GM12878 (cell line): ENCODE measurements around the gene NELL1. TPM values are rescaled to one million over a fixed set of nuclear protein-coding genes. Genes with fewer than 3 reads are reported as not detected.

ENCODE experiments used
- ATAC-seq: fragments of 200-7000 bp; cut with Tn5 transposase; 3 replicates; pipeline ENCODE4 v1.9.1; 2020; ENCODE audit warnings: mild to moderate bottlenecking, moderate library complexity
- BruUV-seq: library from RNA; stranded (reverse); fragments of 400-500 nt; replicated peaks from 2 replicates; lab custom pipeline; 2021; lab: Mats Ljungman, UMichigan
- CTCF ChIA-PET: fragments of 300-600 bp; sonication (Branson Sonifier 250); formaldehyde crosslinking; extraction: SDS; loops from one replicate; lab custom pipeline; 2021; ENCODE audit warnings: inconsistent platforms; lab: Yijun Ruan, JAX
- POLR2A ChIA-PET: fragments of 350-600 bp; formaldehyde crosslinking; extraction: SDS; loops from one replicate; lab custom pipeline; 2021; ENCODE audit warnings: inconsistent platforms; lab: Charles Lee
- RAD21 ChIA-PET: fragments of 300-600 bp; sonication (Branson Sonifier 250); formaldehyde crosslinking; loops from one replicate; lab custom pipeline; 2023; ENCODE audit warnings: antibody characterized with exemption; ENCODE audit not compliant: unreplicated experiment; lab: Charles Lee
- SMC1A ChIA-PET: fragments of 300-600 bp; sonication (Branson Sonifier 250); formaldehyde crosslinking; loops from one replicate; lab custom pipeline; 2023; ENCODE audit not compliant: unreplicated experiment, uncharacterized antibody; lab: Charles Lee
- DNase-seq: peaks from one replicate; pipeline ENCODE4 v3.0.0-alpha.2; 2011; ENCODE audit warnings: low read depth, low spot score
- FAIRE-seq: peaks from 3 replicates; lab custom pipeline; 2011; peaks lifted over from hg19 to GRCh38; lab: Jason Lieb, UNC
- H2AFZ ChIP-seq: 2 replicates; pipeline ENCODE4 v1.6.0; 2011; ENCODE audit warnings: low read depth, low read length, control low read depth; ENCODE audit not compliant: control insufficient read depth
- H3K27ac ChIP-seq: 2 replicates; pipeline ENCODE4 v1.5.1; 2011; ENCODE audit warnings: control low read depth; ENCODE audit not compliant: control insufficient read depth, insufficient read depth
- H3K27me3 ChIP-seq, 2 experiments: replicated peaks in 1 of 2; 2 replicates each; pipeline versions ENCODE4 v1.6.0 to v1.6.1; 2011; ENCODE audit warnings: low read length in 1 of 2; ENCODE audit not compliant: control insufficient read depth in 2 of 2, insufficient read depth in 2 of 2
- H3K36me3 ChIP-seq, 2 experiments: 2 replicates each; pipeline ENCODE4 v1.5.1; 2011; ENCODE audit warnings: low read length in 1 of 2; ENCODE audit not compliant: control insufficient read depth in 2 of 2, insufficient read depth in 2 of 2
- H3K4me1 ChIP-seq: 2 replicates; pipeline ENCODE4 v1.6.1; 2011; ENCODE audit warnings: mild to moderate bottlenecking, low read length, moderate library complexity, mixed read lengths; ENCODE audit not compliant: control insufficient read depth, insufficient read depth
- H3K4me2 ChIP-seq: 2 replicates; pipeline ENCODE4 v1.6.0; 2011; ENCODE audit warnings: control low read depth; ENCODE audit not compliant: control insufficient read depth, insufficient read depth
- H3K4me3 ChIP-seq: fragments of 200-600 bp; sonication (generic); 2 replicates; pipeline ENCODE4 v1.5.1; 2016
- H3K79me2 ChIP-seq: 2 replicates; pipeline ENCODE4 v1.6.0; 2011; ENCODE audit warnings: low read length; ENCODE audit not compliant: control insufficient read depth, insufficient read depth
- H3K9ac ChIP-seq: 2 replicates; pipeline ENCODE4 v1.8.0; 2011; ENCODE audit warnings: low read length, control low read depth, mixed read lengths; ENCODE audit not compliant: control insufficient read depth, insufficient read depth
- H3K9me3 ChIP-seq: replicated peaks from 3 replicates; pipeline ENCODE4 v1.5.1; 2011; ENCODE audit warnings: mild to moderate bottlenecking, low read length; ENCODE audit not compliant: control insufficient read depth, insufficient read depth
- H4K20me1 ChIP-seq: 2 replicates; pipeline ENCODE4 v1.6.0; 2011; ENCODE audit not compliant: control insufficient read depth, insufficient read depth
- CBFB ChIP-seq: IDR thresholded peaks from 2 replicates; pipeline ENCODE4 v1.6.1; 2016; ENCODE audit warnings: antibody characterized with exemption, low read depth
- CBX5 ChIP-seq: sonication (generic); IDR thresholded peaks from 2 replicates; pipeline ENCODE4 v1.6.1; 2016; ENCODE audit warnings: low read depth, moderate library complexity, mild to moderate bottlenecking, inconsistent platforms
- E2F8 ChIP-seq: fragments of 450-650 bp; IDR thresholded peaks from 2 replicates; pipeline ENCODE4 v1.6.1; 2018; ENCODE audit warnings: mild to moderate bottlenecking, low read depth, moderate library complexity; ENCODE audit not compliant: partially characterized antibody
- HDGF ChIP-seq: fragments of 450-650 bp; IDR thresholded peaks from 2 replicates; pipeline ENCODE4 v1.6.1; 2016; ENCODE audit warnings: antibody characterized with exemption
- IKZF2 ChIP-seq, 2 experiments: fragments of 450-650 bp; IDR thresholded peaks; 2 replicates each; pipeline ENCODE4 v1.6.1; 2017; ENCODE audit warnings: mild to moderate bottlenecking in 2 of 2, moderate library complexity in 2 of 2
- MYC ChIP-seq: IDR thresholded peaks from 2 replicates; pipeline ENCODE4 v1.6.1; 2011; ENCODE audit warnings: mild to moderate bottlenecking, low read length, moderate library complexity, inconsistent platforms; ENCODE audit not compliant: insufficient read depth, insufficient replicate concordance, insufficient read length, severe bottlenecking
- NRF1 ChIP-seq: conservative IDR thresholded peaks from 2 replicates; pipeline ENCODE4 v1.6.1; 2011; ENCODE audit warnings: mild to moderate bottlenecking, low read depth, low read length, improper control_type of control experiment
- PAX5 ChIP-seq: IDR thresholded peaks from 2 replicates; pipeline ENCODE4 v1.6.1; 2011; ENCODE audit warnings: low read depth, low read length, borderline replicate concordance
- PBX3 ChIP-seq: IDR thresholded peaks from 2 replicates; pipeline ENCODE4 v1.6.1; 2011; ENCODE audit warnings: mild to moderate bottlenecking, low read depth, low read length, moderate library complexity; ENCODE audit not compliant: insufficient replicate concordance
- PKNOX1 ChIP-seq: fragments of 450-650 bp; IDR thresholded peaks from 2 replicates; pipeline ENCODE4 v1.6.1; 2016; ENCODE audit warnings: mild to moderate bottlenecking
- PML ChIP-seq: IDR thresholded peaks from 2 replicates; pipeline ENCODE4 v1.6.1; 2012; ENCODE audit warnings: low read length, inconsistent platforms
- POU2F2 ChIP-seq: IDR thresholded peaks from 3 replicates; pipeline ENCODE4 v1.6.1; 2011; ENCODE audit warnings: low read depth, mild to moderate bottlenecking, low read length, borderline replicate concordance
- SUPT20H ChIP-seq: IDR thresholded peaks from 2 replicates; pipeline ENCODE4 v1.6.1; 2011; ENCODE audit warnings: low read depth, mild to moderate bottlenecking, low read length, moderate library complexity, borderline replicate concordance; ENCODE audit not compliant: control insufficient read depth
- TAF1 ChIP-seq: IDR thresholded peaks from 2 replicates; pipeline ENCODE4 v1.6.1; 2011; ENCODE audit warnings: mild to moderate bottlenecking, low read depth, low read length, borderline replicate concordance
- TARDBP ChIP-seq: IDR thresholded peaks from 2 replicates; pipeline ENCODE4 v1.6.1; 2016; ENCODE audit warnings: borderline replicate concordance
- YY1 ChIP-seq: IDR thresholded peaks from 2 replicates; pipeline ENCODE4 v1.6.1; 2011; ENCODE audit warnings: low read depth, mild to moderate bottlenecking, low read length
- ZNF207 ChIP-seq: fragments of 450-650 bp; IDR thresholded peaks from 2 replicates; pipeline ENCODE4 v1.6.1; 2014; ENCODE audit warnings: antibody characterized with exemption, mild to moderate bottlenecking, borderline replicate concordance
- ZSCAN29 ChIP-seq: fragments of 450-650 bp; IDR thresholded peaks from 2 replicates; pipeline ENCODE4 v1.6.1; 2017; ENCODE audit warnings: mild to moderate bottlenecking, moderate library complexity
- WGBS: methylation state at CpG from one replicate; pipeline ENCODE4 v1.1.6; 2016; ENCODE audit warnings: low lambda C conversion rate; ENCODE audit not compliant: insufficient replicate concordance, insufficient coverage; ENCODE audit errors: missing lambda C conversion rate; 5-methylcytosine and 5-hydroxymethylcytosine counted together
- in situ Hi-C: fragments of 300-500 bp; cut with MboI; formaldehyde crosslinking; loops from 9 replicates; pipeline ENCODE4 v1.14.3; 2018; ENCODE audit warnings: mixed read lengths
- intact Hi-C: fragments of 100-400 bp; cut with micrococcal nuclease; formaldehyde crosslinking; loops from one replicate; pipeline ENCODE4 v1.14.2; 2022; ENCODE audit not compliant: unreplicated experiment
- polyA plus RNA-seq, 11 experiments: library from polyadenylated mRNA; depleted of rRNA in 4 of 11; unstranded in 6 of 11; stranded (reverse) in 5 of 11; fragments of >200 nt; fragmentation: Nextera tagmentation in 4 of 11; fragmentation: Illumina TruSeq in 1 of 11; extraction: Ambion mirVana in 4 of 11; extraction: Trizol in 1 of 11; gene quantifications; 1 replicate in 1 of 11; 2 replicates in 10 of 11; pipeline versions ENCODE4 v1.2.1 to v1.2.3, GENCODE V29; 2011 to 2016; ENCODE audit warnings: inconsistent platforms in 2 of 11, missing spikeins in 2 of 11, low read depth in 1 of 11
- total RNA-seq, 4 experiments: library from RNA; depleted of rRNA in 3 of 4; stranded (reverse); fragments of >200 nt in 3 of 4; fragmentation: Illumina TruSeq in 1 of 4; extraction: Trizol in 1 of 4; gene quantifications; 2 replicates each; pipeline versions ENCODE4 v1.2.1 to v1.2.3, GENCODE V29; 2013 to 2021

NELL1 gene
- total and polyA plus RNA-seq, 10 of the 15 experiments (the other 5 are each of a cell fraction or from before 2014, with no cell fraction given), result 0.02 to 0.12 TPM; not detected in 8

DNA sequence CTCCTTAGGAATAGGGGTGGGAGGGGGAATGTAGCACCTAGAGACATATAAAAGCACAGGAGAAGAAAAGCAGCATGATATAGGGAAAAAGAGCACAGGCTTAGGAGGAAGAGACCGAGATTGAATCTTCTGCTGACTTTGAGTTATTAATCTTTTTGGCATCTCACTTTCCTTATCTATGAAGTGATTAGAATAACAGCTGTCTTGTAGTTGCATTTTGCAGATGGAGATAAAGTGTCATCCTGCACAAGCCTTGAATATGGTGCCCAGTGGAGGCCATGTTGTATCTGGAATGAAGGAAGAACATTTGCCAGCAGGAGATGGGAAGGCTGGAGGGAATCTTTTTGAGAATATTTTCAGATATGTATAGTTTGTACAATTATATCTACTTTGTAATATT, 594.7 kb downstream of the NELL1 start (continued):
- TF ChIP-seq PKNOX1 (no peak), NRF1 (no peak), CBFB (no peak), SUPT20H (no peak), ZNF207 (no peak), CBX5 (no peak), E2F8 (no peak), POU2F2 (no peak), MYC (no peak)

DNA sequence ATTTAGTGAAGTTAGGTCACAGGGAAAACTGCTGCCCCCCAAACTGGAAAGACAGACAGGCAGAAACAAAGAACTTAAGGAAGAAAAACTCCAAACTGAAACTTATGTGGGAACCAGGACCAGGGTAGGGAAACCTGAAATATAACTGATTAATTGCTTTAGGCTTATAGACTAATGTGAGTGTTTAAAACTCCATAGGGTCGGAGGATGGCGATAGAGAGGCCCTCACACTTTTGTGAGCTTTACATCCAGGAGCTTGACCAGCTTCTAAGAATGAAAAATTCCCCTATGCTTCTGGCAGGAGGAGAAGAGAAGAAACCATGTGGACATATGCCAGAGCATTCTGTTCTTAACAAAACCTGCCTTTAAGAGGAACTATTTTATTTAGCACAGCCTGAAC, 598.6 kb downstream of the NELL1 start:
- no peaks in the 10 kb centered on the region for H3K36me3 ChIP-seq
- no TSS peak for BruUV-seq
- H3K9ac ChIP-seq, result no peak overlapping the region
- intact Hi-C loops, result no loop called here
- H3K79me2 ChIP-seq, result no peaks in the 10 kb centered on the region
- FAIRE-seq (no peak), ATAC-seq (no peak), DNase-seq (no peak)
- ChIA-PET RAD21 (no interaction called here), SMC1A (no interaction called here), POLR2A (no interaction called here), CTCF (no interaction called here)
- no peak overlapping the region for H2AFZ ChIP-seq
- H3K9me3 ChIP-seq, result no peaks in the 10 kb centered on the region
- no peaks in the 10 kb centered on the region for H3K4me1 ChIP-seq
- H3K27ac ChIP-seq, result no peak overlapping the region
- no peak overlapping the region for H3K4me2 ChIP-seq
- in situ Hi-C loops, result no loop called here
- H3K27me3 ChIP-seq, result no peaks in the 10 kb centered on the region
- no peak overlapping the region for H3K4me3 ChIP-seq
- no peaks in the 10 kb centered on the region for H4K20me1 ChIP-seq
- WGBS, result 0% methylated on average over 2 of the region's 2 CpGs
- no peak for TF ChIP-seq ZNF207
- TF ChIP-seq IKZF2 (IDR thresholded peaks at IDR 0.05), result no peak
- TF ChIP-seq ZSCAN29, result no peak
- TF ChIP-seq HDGF, result no peak
- TF ChIP-seq PAX5, result no peak
- no peak for TF ChIP-seq YY1
- no peak for TF ChIP-seq PKNOX1
- TF ChIP-seq PBX3, result no peak
- no peak for TF ChIP-seq TAF1
- TF ChIP-seq PML, result no peak
- no peak for TF ChIP-seq TARDBP
